Naive thymus-derived CD4-positive, alpha-beta T cell (primary cell): ENCODE results near the gene PNPLA5. TPM values are rescaled to one million over a fixed set of nuclear protein-coding genes. Genes with fewer than 3 reads are reported as not detected.

Source experiments
- ATAC-seq: fragments of 150-1000 bp; cut with Tn5 transposase; 2 replicates; pipeline ENCODE4 v1.10.0; 2021; ENCODE audit warnings: mild to moderate bottlenecking, moderate library complexity
- CTCF ChIA-PET: fragments of 350-600 bp; sonication (Branson Sonifier 250); formaldehyde crosslinking; loops from one replicate; lab custom pipeline; 2021; ENCODE audit warnings: antibody characterized with exemption; lab: Charles Lee
- POLR2A ChIA-PET: fragments of 350-600 bp; sonication (Branson Sonifier 250); formaldehyde crosslinking; loops from one replicate; lab custom pipeline; 2021; ENCODE audit warnings: antibody characterized with exemption, inconsistent platforms; lab: Charles Lee
- DNase-seq, 9 donors: peaks; one replicate each; pipeline versions ENCODE4 v3.0.0 to v3.0.0-alpha.2; 2020 to 2022; ENCODE audit warnings: mixed read lengths in 1 of 9
- H3K27ac ChIP-seq: one replicate; pipeline ENCODE4 v1.7.0; 2013; ENCODE audit warnings: mild to moderate bottlenecking, low read depth, low read length, moderate library complexity
- H3K27me3 ChIP-seq, 2 donors: one replicate each; pipeline ENCODE4 v1.7.0; 2013; ENCODE audit warnings: low read length in 2 of 2, mild to moderate bottlenecking in 2 of 2, moderate library complexity in 2 of 2; ENCODE audit not compliant: control insufficient read depth in 2 of 2, insufficient read depth in 2 of 2
- H3K36me3 ChIP-seq, 3 experiments: 1 replicate in 2 of 3; 2 replicates in 1 of 3; pipeline ENCODE4 v1.7.0; 2013; ENCODE audit warnings: low read length in 3 of 3, mild to moderate bottlenecking in 3 of 3, moderate library complexity in 1 of 3; ENCODE audit not compliant: insufficient read depth in 3 of 3, control insufficient read depth in 2 of 3
- H3K4me1 ChIP-seq, 2 donors: one replicate each; pipeline ENCODE4 v1.7.0; 2013; ENCODE audit warnings: low read length in 2 of 2, mild to moderate bottlenecking in 2 of 2, moderate library complexity in 1 of 2; ENCODE audit not compliant: control insufficient read depth in 2 of 2, insufficient read depth in 2 of 2
- H3K4me3 ChIP-seq: 2 replicates; pipeline ENCODE4 v1.7.0; 2013; ENCODE audit warnings: mild to moderate bottlenecking, low read length
- H3K9me3 ChIP-seq, 3 experiments: 1 replicate in 2 of 3; 2 replicates in 1 of 3; pipeline ENCODE4 v1.7.0; 2013; ENCODE audit warnings: low read length in 3 of 3; ENCODE audit not compliant: control insufficient read depth in 2 of 3
- H3K27ac Mint-ChIP-seq, 9 donors: one replicate each; pipeline ENCODE4 v1.8.0; 2020 to 2022; ENCODE audit warnings: mixed read lengths in 9 of 9, mild to moderate bottlenecking in 8 of 9, moderate library complexity in 5 of 9, inconsistent platforms in 2 of 9
- H3K27me3 Mint-ChIP-seq, 5 donors: one replicate each; pipeline ENCODE4 v1.8.0; 2021 to 2022; ENCODE audit warnings: mixed read lengths in 5 of 5, mild to moderate bottlenecking in 1 of 5
- H3K36me3 Mint-ChIP-seq, 5 donors: one replicate each; pipeline ENCODE4 v1.8.0; 2020 to 2022; ENCODE audit warnings: mixed read lengths in 5 of 5, mild to moderate bottlenecking in 3 of 5, inconsistent platforms in 1 of 5
- H3K4me1 Mint-ChIP-seq, 7 donors: one replicate each; pipeline ENCODE4 v1.8.0; 2020 to 2022; ENCODE audit warnings: mixed read lengths in 7 of 7, mild to moderate bottlenecking in 3 of 7, inconsistent platforms in 1 of 7
- H3K4me3 Mint-ChIP-seq, 10 donors: one replicate each; pipeline ENCODE4 v1.8.0; 2020 to 2022; ENCODE audit warnings: mild to moderate bottlenecking in 10 of 10, mixed read lengths in 10 of 10, moderate library complexity in 6 of 10, inconsistent platforms in 2 of 10
- H3K9me3 Mint-ChIP-seq, 11 donors: one replicate each; pipeline ENCODE4 v1.8.0; 2020 to 2022; ENCODE audit warnings: mixed read lengths in 11 of 11, mild to moderate bottlenecking in 4 of 11, inconsistent platforms in 1 of 11, moderate library complexity in 1 of 11
- intact Hi-C, 2 donors: fragments of 100-400 bp; cut with micrococcal nuclease; formaldehyde crosslinking; loops; one replicate each; pipeline ENCODE4 v1.15.1; 2023
- polyA plus RNA-seq, 2 donors: library from polyadenylated mRNA; unstranded; fragments of 300-500 nt; fragmentation: Illumina TruSeq; gene quantifications; one replicate each; pipeline ENCODE4 v1.2.3, GENCODE V29; 2021
- total RNA-seq, 6 experiments: library from RNA in 5 of 6; stranded (reverse) in 5 of 6; gene quantifications; 1 replicate in 5 of 6; 2 replicates in 1 of 6; pipeline ENCODE4 v1.2.3 and lab custom pipeline; 2021 to 2026

Gene PNPLA5
- total and polyA plus RNA-seq, 7 experiments from 2014 or later, result not detected

GRCh38 chr22:43838571-43839307 lies 53.1 kb downstream of the PNPLA5 start:
- no peaks in the 10 kb centered on the region for H3K4me1 ChIP-seq
- no peak overlapping the region for H3K27ac ChIP-seq
- DNase-seq (no peak), ATAC-seq (no peak)
- no peaks in the 10 kb centered on the region for H3K27me3 ChIP-seq
- no peak overlapping the region for H3K4me3 ChIP-seq
- POLR2A ChIA-PET, result no interaction called here
- peaks cover 0 to 8% (median 7%) of the 10 kb centered on the region in 5 donors for H3K27me3 Mint-ChIP-seq
- no peaks in the 10 kb centered on the region for H3K9me3 ChIP-seq
- intact Hi-C loops, result no loop called here
- CTCF ChIA-PET, result no interaction called here
- peaks cover 0 to 1% (median 0%) of the 10 kb centered on the region in 7 donors for H3K4me1 Mint-ChIP-seq
- no peaks in the 10 kb centered on the region for H3K36me3 ChIP-seq
- no peak overlapping the region for H3K27ac Mint-ChIP-seq
- no peak overlapping the region for H3K4me3 Mint-ChIP-seq
- H3K36me3 Mint-ChIP-seq, result no peaks in the 10 kb centered on the region
- no peaks in the 10 kb centered on the region for H3K9me3 Mint-ChIP-seq

GRCh38 chr22:43838161-43838560 lies 53.7 kb downstream of the PNPLA5 start:
- no peaks in the 10 kb centered on the region for H3K9me3 Mint-ChIP-seq
- H3K27ac ChIP-seq, result no peak overlapping the region
- no peaks in the 10 kb centered on the region for H3K36me3 ChIP-seq
- no peak for DNase-seq
- H3K9me3 ChIP-seq, result no peaks in the 10 kb centered on the region
- CTCF ChIA-PET, result no interaction called here
- peaks cover 0 to 8% (median 7%) of the 10 kb centered on the region in 5 donors for H3K27me3 Mint-ChIP-seq
- no peaks in the 10 kb centered on the region for H3K4me1 ChIP-seq
- H3K36me3 Mint-ChIP-seq, result no peaks in the 10 kb centered on the region
- H3K4me1 Mint-ChIP-seq, result peaks cover 0 to 1% (median 0%) of the 10 kb centered on the region in 7 donors
- no peak for ATAC-seq
- intact Hi-C loops, result no loop called here
- H3K4me3 ChIP-seq, result no peak overlapping the region
- POLR2A ChIA-PET, result no interaction called here
- no peak overlapping the region for H3K4me3 Mint-ChIP-seq
- H3K27ac Mint-ChIP-seq, result no peak overlapping the region
- H3K27me3 ChIP-seq, result no peaks in the 10 kb centered on the region

DNA sequence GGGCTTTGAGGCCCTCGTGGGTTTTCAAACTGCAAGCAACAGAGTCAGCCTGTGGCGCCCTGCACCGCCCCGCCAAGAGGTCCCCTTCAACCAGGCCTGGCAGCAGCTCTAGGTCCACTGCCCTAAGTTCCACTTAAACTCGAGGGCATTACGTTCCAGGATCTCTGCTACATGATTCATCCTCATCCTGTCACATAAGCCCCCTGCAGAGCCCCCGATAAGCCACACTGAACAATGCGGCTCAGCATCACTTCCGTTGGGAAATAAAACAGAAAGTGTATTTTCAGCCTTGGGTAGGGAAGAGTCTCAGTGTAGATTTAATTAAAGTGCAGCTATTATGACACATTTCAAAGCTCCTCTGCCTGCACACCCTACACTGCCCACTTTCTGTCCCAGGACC lies 54.1 kb downstream of the PNPLA5 start:
- Mint-ChIP-seq H3K27ac (no peak overlapping the region), H3K4me1 (peaks cover 0 to 4% (median 0%) of the 10 kb centered on the region in 7 donors), H3K4me3 (no peak overlapping the region), H3K27me3 (peaks cover 0 to 10% (median 7%) of the 10 kb centered on the region in 5 donors), H3K9me3 (no peaks in the 10 kb centered on the region), H3K36me3 (no peaks in the 10 kb centered on the region)
- no peak for ATAC-seq
- Histone ChIP-seq H3K36me3 (no peaks in the 10 kb centered on the region), H3K4me1 (no peaks in the 10 kb centered on the region), H3K27me3 (no peaks in the 10 kb centered on the region), H3K4me3 (no peak overlapping the region), H3K27ac (no peak overlapping the region), H3K9me3 (no peaks in the 10 kb centered on the region)
- ChIA-PET POLR2A (no interaction called here), CTCF (no interaction called here)
- intact Hi-C loops, result no loop called here
- no peak for DNase-seq

DNA sequence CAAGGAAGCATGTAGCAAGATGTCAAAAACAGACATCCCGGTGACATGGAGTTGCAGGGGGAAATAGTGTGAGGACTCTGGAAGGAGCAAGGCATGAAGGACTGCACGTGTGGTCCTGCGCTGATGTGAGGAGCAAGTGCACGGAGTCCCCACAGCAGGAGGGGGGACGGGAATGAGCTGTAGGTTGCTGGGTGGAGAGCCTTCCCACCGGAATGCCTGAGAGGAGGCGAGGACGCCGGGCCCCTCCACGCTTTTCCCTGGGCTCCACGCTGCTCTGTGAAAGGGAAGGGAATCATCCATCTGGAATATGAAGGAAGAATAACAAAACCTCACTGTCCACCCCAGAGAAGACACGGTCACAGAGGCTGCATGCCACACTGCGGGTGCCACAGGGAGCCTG lies 56.1 kb downstream of the PNPLA5 start:
- no peaks in the 10 kb centered on the region for H3K27me3 ChIP-seq
- no peaks in the 10 kb centered on the region for H3K36me3 ChIP-seq
- DNase-seq (no peak), ATAC-seq (no peak)
- Mint-ChIP-seq H3K27me3 (peaks cover 0 to 10% (median 7%) of the 10 kb centered on the region in 5 donors), H3K27ac (no peak overlapping the region), H3K9me3 (no peaks in the 10 kb centered on the region), H3K4me3 (no peak overlapping the region), H3K4me1 (peaks cover 0 to 4% (median 0%) of the 10 kb centered on the region in 7 donors), H3K36me3 (no peaks in the 10 kb centered on the region)
- no peaks in the 10 kb centered on the region for H3K4me1 ChIP-seq
- intact Hi-C loops, result no loop called here
- no peaks in the 10 kb centered on the region for H3K9me3 ChIP-seq
- CTCF ChIA-PET, result no interaction called here
- H3K27ac ChIP-seq, result no peak overlapping the region
- POLR2A ChIA-PET, result no interaction called here
- H3K4me3 ChIP-seq, result no peak overlapping the region

DNA sequence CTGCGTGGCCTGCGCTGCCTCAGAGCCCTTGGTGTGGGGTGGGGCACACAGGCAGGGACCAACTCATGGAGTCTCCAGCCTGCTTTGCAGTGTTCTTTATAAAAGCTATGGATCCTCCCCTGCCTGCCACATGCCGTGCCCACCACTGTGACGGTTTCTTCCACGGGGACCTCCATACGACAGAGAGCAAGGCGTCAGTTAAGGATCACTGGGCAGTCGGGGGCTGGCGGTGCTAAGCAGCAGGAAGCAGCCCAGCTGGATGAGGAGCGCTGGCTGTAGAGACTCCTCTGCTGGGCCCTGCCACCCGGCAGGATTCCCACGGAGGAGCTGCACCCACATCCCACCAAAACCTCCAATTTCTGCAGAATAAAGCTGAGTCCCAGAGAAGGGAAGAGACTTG lies 56.6 kb downstream of the PNPLA5 start:
- no peaks in the 10 kb centered on the region for H3K36me3 Mint-ChIP-seq
- DNase-seq (no peak), ATAC-seq (no peak)
- Histone ChIP-seq H3K4me1 (no peaks in the 10 kb centered on the region), H3K9me3 (no peaks in the 10 kb centered on the region), H3K4me3 (no peak overlapping the region), H3K27me3 (no peaks in the 10 kb centered on the region), H3K27ac (no peak overlapping the region), H3K36me3 (no peaks in the 10 kb centered on the region)
- H3K4me3 Mint-ChIP-seq, result no peak overlapping the region
- ChIA-PET POLR2A (no interaction called here), CTCF (no interaction called here)
- H3K27me3 Mint-ChIP-seq, result peaks cover 0 to 10% (median 7%) of the 10 kb centered on the region in 5 donors
- intact Hi-C loops, result no loop called here
- no peaks in the 10 kb centered on the region for H3K9me3 Mint-ChIP-seq
- peaks cover 0 to 4% (median 0%) of the 10 kb centered on the region in 7 donors for H3K4me1 Mint-ChIP-seq
- H3K27ac Mint-ChIP-seq, result no peak overlapping the region

GRCh38 chr22:43833286-43834240 lies 58.2 kb downstream of the PNPLA5 start:
- no peaks in the 10 kb centered on the region for H3K36me3 Mint-ChIP-seq
- ChIA-PET POLR2A (no interaction called here), CTCF (no interaction called here)
- DNase-seq (no peak), ATAC-seq (no peak)
- no peaks in the 10 kb centered on the region for H3K9me3 Mint-ChIP-seq
- Histone ChIP-seq H3K4me3 (no peak overlapping the region), H3K27me3 (no peaks in the 10 kb centered on the region), H3K4me1 (no peaks in the 10 kb centered on the region), H3K9me3 (no peaks in the 10 kb centered on the region), H3K36me3 (no peaks in the 10 kb centered on the region), H3K27ac (no peak overlapping the region)
- no peak overlapping the region for H3K4me3 Mint-ChIP-seq
- no peak overlapping the region for H3K27ac Mint-ChIP-seq
- intact Hi-C loops, result no loop called here
- peaks cover 0 to 2% (median 0%) of the 10 kb centered on the region in 7 donors for H3K4me1 Mint-ChIP-seq
- peaks cover 0 to 10% (median 7%) of the 10 kb centered on the region in 5 donors for H3K27me3 Mint-ChIP-seq
